Measurements from ENCODE around the gene SETX. TPM values are rescaled to one million over a fixed set of nuclear protein-coding genes. Genes with fewer than 3 reads are reported as not detected.

Gene SETX
- total and polyA plus RNA-seq, 8 donors: 11.1 to 23.1 (median 14.5) TPM

GRCh38 chr9:132366481-132366880 is 11.7 kb upstream of the SETX start:
- WGBS, 2 donors: 87 to 88% methylated on average over 4 of the region's 4 CpGs
- H3K27ac ChIP-seq: no peak overlapping the region
- H3K4me1 ChIP-seq: no peaks in the 10 kb centered on the region
- no peak for FAIRE-seq
- intact Hi-C loops (cut with DNase I): no loop called here
- no peak for ATAC-seq
- H3K36me3 ChIP-seq: no peaks in the 10 kb centered on the region
- no peaks in the 10 kb centered on the region for H3K27me3 ChIP-seq
- no peak for TF ChIP-seq CTCF (IDR thresholded peaks at IDR 0.05)
- H3K9me3 ChIP-seq: no peaks in the 10 kb centered on the region
- no peak for DNase-seq
- H3K4me3 ChIP-seq: no peak overlapping the region

GRCh38 chr9:132365986-132366385 is 11.2 kb upstream of the SETX start:
- TF ChIP-seq CTCF (IDR thresholded peaks at IDR 0.05): no peak
- H3K4me3 ChIP-seq: no peak overlapping the region
- no peaks in the 10 kb centered on the region for H3K36me3 ChIP-seq
- no peaks in the 10 kb centered on the region for H3K27me3 ChIP-seq
- DNase-seq (no peak), FAIRE-seq (no peak), ATAC-seq (no peak)
- H3K9me3 ChIP-seq: no peaks in the 10 kb centered on the region
- H3K4me1 ChIP-seq: no peaks in the 10 kb centered on the region
- H3K27ac ChIP-seq: no peak overlapping the region
- intact Hi-C loops (cut with DNase I): no loop called here
- WGBS, 2 donors: 66 to 77% methylated on average over 3 of the region's 3 CpGs

- ATAC-seq: no peak
- intact Hi-C loops (cut with DNase I): no loop called here
- no peak for FAIRE-seq
- TF ChIP-seq CTCF (IDR thresholded peaks at IDR 0.05): no peak
- no peaks in the 10 kb centered on the region for H3K36me3 ChIP-seq
- H3K4me3 ChIP-seq: no peak overlapping the region
- 80 to 86% methylated on average over 9 of the region's 9 CpGs for WGBS, 2 donors
- H3K27me3 ChIP-seq: no peaks in the 10 kb centered on the region
- H3K4me1 ChIP-seq: no peaks in the 10 kb centered on the region
- no peak for DNase-seq
- no peaks in the 10 kb centered on the region for H3K9me3 ChIP-seq
- no peak overlapping the region for H3K27ac ChIP-seq
These were observed 9.3 kb upstream of the SETX start for GRCh38 chr9:132364068-132364467.

GRCh38 chr9:132357764-132358163 is 3.0 kb upstream of the SETX start:
- TF ChIP-seq CTCF (IDR thresholded peaks at IDR 0.05): no peak
- intact Hi-C loops (cut with DNase I): no loop called here
- DNase-seq: no peak
- Histone ChIP-seq H3K4me3 (no peak overlapping the region), H3K36me3 (peaks cover 0 to 4% (median 0%) of the 10 kb centered on the region in 3 donors), H3K27ac (no peak overlapping the region), H3K9me3 (no peaks in the 10 kb centered on the region), H3K4me1 (peaks cover 0 to 8% (median 7%) of the 10 kb centered on the region in 3 donors), H3K27me3 (no peaks in the 10 kb centered on the region)
- WGBS, 2 donors: 87 to 90% methylated on average over 7 of the region's 7 CpGs
- no peak for ATAC-seq
- no peak for FAIRE-seq

GRCh38 chr9:132356324-132356924 is 1.6 kb upstream of the SETX start:
- no peak for TF ChIP-seq CTCF (IDR thresholded peaks at IDR 0.05)
- Histone ChIP-seq H3K4me3 (no peak overlapping the region), H3K27ac (no peak overlapping the region), H3K36me3 (peaks cover 0 to 13% (median 0%) of the 10 kb centered on the region in 3 donors), H3K9me3 (no peaks in the 10 kb centered on the region), H3K27me3 (no peaks in the 10 kb centered on the region), H3K4me1 (peaks cover 0 to 11% (median 11%) of the 10 kb centered on the region in 3 donors)
- FAIRE-seq: no peak
- intact Hi-C loops (cut with DNase I): no loop called here
- WGBS, 2 donors: 93 to 95% methylated on average over 26 of the region's 26 CpGs
- ATAC-seq: no peak
- DNase-seq: no peak
